Measurements from ENCODE around the gene CD40LG. TPM values are rescaled to one million over a fixed set of nuclear protein-coding genes. Genes with fewer than 3 reads are reported as not detected.

The CD40LG gene
- total RNA-seq, 4 donors from 2014 or later = not detected

DNA sequence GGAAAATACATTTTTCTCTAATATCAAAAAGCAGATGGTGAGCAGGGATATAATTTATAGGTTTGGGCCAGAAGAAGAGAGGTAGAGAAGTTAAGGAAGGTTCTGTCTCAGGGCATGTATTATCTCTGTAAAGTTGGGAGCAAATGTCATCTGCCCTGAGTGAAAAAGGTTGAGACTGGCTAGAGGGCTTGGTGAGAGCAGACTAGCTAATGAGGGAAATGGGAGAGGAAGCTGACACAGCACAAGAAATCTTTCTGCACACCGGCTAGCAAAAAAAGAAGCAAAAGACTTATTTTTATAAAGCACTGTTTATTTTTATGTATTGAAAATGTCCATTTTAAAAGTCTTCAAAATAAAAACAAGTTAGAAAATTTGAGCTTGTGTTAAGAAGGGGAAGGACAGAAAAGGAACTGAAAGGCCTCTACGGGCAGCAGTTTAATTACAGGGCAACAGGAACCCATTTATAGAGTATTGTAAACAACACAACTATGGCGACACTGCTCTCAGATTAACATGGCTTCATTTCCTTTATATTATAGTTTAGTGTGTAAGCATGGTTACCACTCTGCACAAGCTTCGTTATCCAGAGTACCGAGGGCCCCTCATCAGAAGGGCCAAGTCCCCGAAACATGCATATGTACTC is 17.4 kb downstream of the CD40LG start:
- H3K27me3 ChIP-seq = no peaks in the 10 kb centered on the region
- 91 to 93% methylated on average over 6 of the region's 6 CpGs for WGBS, 2 donors

DNA sequence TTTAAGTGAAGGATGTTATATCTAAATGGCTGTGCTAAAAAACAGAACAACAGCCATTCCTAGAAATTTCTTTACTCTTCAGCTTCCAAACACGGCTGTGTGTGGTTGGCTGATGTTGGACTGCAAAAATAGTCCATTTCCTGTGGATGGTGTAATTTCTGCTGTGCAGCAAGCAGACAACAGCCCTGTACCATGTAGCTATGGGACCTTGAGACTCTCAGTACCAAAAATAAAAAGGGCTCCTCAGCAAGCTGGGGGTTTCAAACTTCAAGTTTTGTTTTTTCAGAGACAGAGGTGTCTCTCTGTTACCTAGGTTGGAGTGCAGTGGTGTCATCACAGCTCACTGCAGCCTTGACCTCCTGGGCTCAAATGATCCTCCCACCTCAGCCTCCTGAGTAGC is 18.1 kb downstream of the CD40LG start:
- no peaks in the 10 kb centered on the region for H3K27me3 ChIP-seq
- H3K36me3 ChIP-seq = no peaks in the 10 kb centered on the region
- H3K4me3 ChIP-seq (replicated peaks in 1 of 3) = no peak overlapping the region
- TF ChIP-seq POLR2A (IDR thresholded peaks at IDR 0.05) = no peak
- TF ChIP-seq, protein P1, sequence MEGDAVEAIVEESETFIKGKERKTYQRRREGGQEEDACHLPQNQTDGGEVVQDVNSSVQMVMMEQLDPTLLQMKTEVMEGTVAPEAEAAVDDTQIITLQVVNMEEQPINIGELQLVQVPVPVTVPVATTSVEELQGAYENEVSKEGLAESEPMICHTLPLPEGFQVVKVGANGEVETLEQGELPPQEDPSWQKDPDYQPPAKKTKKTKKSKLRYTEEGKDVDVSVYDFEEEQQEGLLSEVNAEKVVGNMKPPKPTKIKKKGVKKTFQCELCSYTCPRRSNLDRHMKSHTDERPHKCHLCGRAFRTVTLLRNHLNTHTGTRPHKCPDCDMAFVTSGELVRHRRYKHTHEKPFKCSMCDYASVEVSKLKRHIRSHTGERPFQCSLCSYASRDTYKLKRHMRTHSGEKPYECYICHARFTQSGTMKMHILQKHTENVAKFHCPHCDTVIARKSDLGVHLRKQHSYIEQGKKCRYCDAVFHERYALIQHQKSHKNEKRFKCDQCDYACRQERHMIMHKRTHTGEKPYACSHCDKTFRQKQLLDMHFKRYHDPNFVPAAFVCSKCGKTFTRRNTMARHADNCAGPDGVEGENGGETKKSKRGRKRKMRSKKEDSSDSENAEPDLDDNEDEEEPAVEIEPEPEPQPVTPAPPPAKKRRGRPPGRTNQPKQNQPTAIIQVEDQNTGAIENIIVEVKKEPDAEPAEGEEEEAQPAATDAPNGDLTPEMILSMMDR (IDR thresholded peaks at IDR 0.05) = no peak
- no peaks in the 10 kb centered on the region for H3K9me3 ChIP-seq
- no peaks in the 10 kb centered on the region for H3K4me1 ChIP-seq
- intact Hi-C loops (cut with DNase I) = no loop called here
- WGBS, 2 donors = 50 to 95% methylated on average over 1 of the region's 1 CpG
- H3K27ac ChIP-seq = no peak overlapping the region
- DNase-seq = no peak

More for the DNA sequence above, 17.4 kb downstream of the CD40LG start:
- TF ChIP-seq POLR2A (IDR thresholded peaks at IDR 0.05) = no peak
- TF ChIP-seq, protein P1 (IDR thresholded peaks at IDR 0.05) = no peak
- no peak overlapping the region for H3K27ac ChIP-seq
- H3K4me3 ChIP-seq (replicated peaks in 1 of 3) = no peak overlapping the region
- H3K4me1 ChIP-seq = no peaks in the 10 kb centered on the region
- no peak for DNase-seq
- intact Hi-C loops (cut with DNase I) = no loop called here
- H3K9me3 ChIP-seq = no peaks in the 10 kb centered on the region
- H3K36me3 ChIP-seq = no peaks in the 10 kb centered on the region

GRCh38 chrX:136667446-136668168 is 19.6 kb downstream of the CD40LG start:
- H3K4me1 ChIP-seq = no peaks in the 10 kb centered on the region
- TF ChIP-seq, protein P1 (IDR thresholded peaks at IDR 0.05) = no peak
- no peak for TF ChIP-seq POLR2A (IDR thresholded peaks at IDR 0.05)
- WGBS, 2 donors = 94 to 95% methylated on average over 9 to 10 of the region's 10 CpGs
- no peaks in the 10 kb centered on the region for H3K27me3 ChIP-seq
- no peak overlapping the region for H3K4me3 ChIP-seq (replicated peaks in 1 of 3)
- H3K9me3 ChIP-seq = no peaks in the 10 kb centered on the region
- intact Hi-C loops (cut with DNase I) = no loop called here
- H3K27ac ChIP-seq = no peak overlapping the region
- no peak for DNase-seq
- H3K36me3 ChIP-seq = no peaks in the 10 kb centered on the region

GRCh38 chrX:136671006-136671610 is 23.1 kb downstream of the CD40LG start:
- Histone ChIP-seq H3K4me1 (no peaks in the 10 kb centered on the region), H3K36me3 (no peaks in the 10 kb centered on the region), H3K4me3 (replicated peaks in 1 of 3) (no peak overlapping the region), H3K9me3 (no peaks in the 10 kb centered on the region), H3K27ac (no peak overlapping the region), H3K27me3 (no peaks in the 10 kb centered on the region)
- TF ChIP-seq, protein P1 (IDR thresholded peaks at IDR 0.05) = no peak
- no peak for TF ChIP-seq POLR2A (IDR thresholded peaks at IDR 0.05)
- WGBS, 2 donors = 93 to 97% methylated on average over 3 of the region's 3 CpGs
- intact Hi-C loops (cut with DNase I) = no loop called here
- no peak for DNase-seq
